K562 (cell line): ENCODE measurements around the gene CMTM5. TPM values are rescaled to one million over a fixed set of nuclear protein-coding genes. Genes with fewer than 3 reads are reported as not detected.

ENCODE experiments used
- BCLAF1 ChIP-seq, 2 experiments: fragments of 450-650 bp in 1 of 2; IDR thresholded peaks; 2 replicates each; pipeline ENCODE4 v1.6.1; 2011 to 2017; ENCODE audit warnings: low read depth in 2 of 2, antibody characterized with exemption in 1 of 2, borderline replicate concordance in 1 of 2, low read length in 1 of 2, mild to moderate bottlenecking in 1 of 2, mixed read lengths in 1 of 2; ENCODE audit not compliant: control insufficient read depth in 1 of 2
- CTCF ChIP-seq, 3 experiments: IDR thresholded peaks in 2 of 3; conservative IDR thresholded peaks in 1 of 3; 2 replicates each; pipeline ENCODE4 v1.5.1; 2011 to 2012; ENCODE audit warnings: low read length in 3 of 3, mild to moderate bottlenecking in 3 of 3, control low read depth in 2 of 3, improper control_type of control experiment in 1 of 3, inconsistent platforms in 1 of 3, low read depth in 1 of 3, mixed read lengths in 1 of 3, moderate library complexity in 1 of 3; ENCODE audit not compliant: insufficient read depth in 2 of 3
- E2F1 ChIP-seq: sonication (generic); formaldehyde crosslinking; IDR thresholded peaks from 2 replicates; pipeline ENCODE4 v1.8.1; 2023; ENCODE audit warnings: mild to moderate bottlenecking, missing genetic modification reagents, moderate library complexity
- ESRRA ChIP-seq: fragments of 450-650 bp; IDR thresholded peaks from 2 replicates; pipeline ENCODE4 v1.6.1; 2014; ENCODE audit warnings: low read depth, mild to moderate bottlenecking, moderate library complexity, borderline replicate concordance
- EZH2 ChIP-seq: IDR thresholded peaks from 2 replicates; pipeline ENCODE4 v1.6.1; 2012; ENCODE audit warnings: low read depth, mild to moderate bottlenecking, inconsistent platforms, low read length, borderline replicate concordance
- HMG20B ChIP-seq: fragments of 250-450 bp; sonication (Bioruptor Pico); IDR thresholded peaks from 2 replicates; pipeline ENCODE4 v1.5.0; 2021; ENCODE audit warnings: mild to moderate bottlenecking
- KAT2B ChIP-seq: IDR thresholded peaks from one replicate; pipeline ENCODE4 v1.6.1; 2012; ENCODE audit warnings: low read depth, mild to moderate bottlenecking, control low read depth, inconsistent platforms, low read length, moderate library complexity
- KAT7 ChIP-seq: sonication (generic); formaldehyde crosslinking; IDR thresholded peaks from 2 replicates; pipeline ENCODE4 v1.8.0; 2022; ENCODE audit warnings: missing genetic modification reagents, mild to moderate bottlenecking, borderline replicate concordance
- MCM7 ChIP-seq, 2 experiments: fragments of 450-650 bp; IDR thresholded peaks; 2 replicates each; pipeline ENCODE4 v1.6.1; 2016 to 2018
- MTA2 ChIP-seq: fragments of 450-650 bp; IDR thresholded peaks from 2 replicates; pipeline ENCODE4 v1.6.1; 2016; ENCODE audit warnings: low read depth
- RAD21 ChIP-seq, 2 experiments: fragments of 250-450 bp in 1 of 2; fragments of 450-650 bp in 1 of 2; sonication (Bioruptor Pico) in 1 of 2; formaldehyde crosslinking in 1 of 2; IDR thresholded peaks in 1 of 2; conservative IDR thresholded peaks in 1 of 2; 2 replicates each; pipeline versions ENCODE4 v1.4.0 to v1.8.0; 2020 to 2022; ENCODE audit warnings: mild to moderate bottlenecking in 2 of 2, moderate library complexity in 1 of 2
- SNRNP70 ChIP-seq: fragments of 200-400 bp; formaldehyde crosslinking; optimal IDR thresholded peaks from 2 replicates; pipeline ENCODE3; 2017; ENCODE audit warnings: low read depth, low read length
- TCF7 ChIP-seq: sonication (generic); IDR thresholded peaks from 2 replicates; pipeline ENCODE4 v1.6.1; 2016; ENCODE audit warnings: antibody characterized with exemption, borderline replicate concordance
- ZBTB43 ChIP-seq: sonication (generic); formaldehyde crosslinking; IDR thresholded peaks from 2 replicates; pipeline ENCODE4 v1.8.0; 2023; ENCODE audit warnings: mild to moderate bottlenecking, missing genetic modification reagents
- ZNF785 ChIP-seq: fragments of 250-450 bp; sonication (Bioruptor Pico); IDR thresholded peaks from 2 replicates; pipeline ENCODE4 v1.4.0; 2020; ENCODE audit warnings: mild to moderate bottlenecking
- polyA plus RNA-seq, 8 experiments: library from polyadenylated mRNA; depleted of rRNA in 4 of 8; stranded (reverse) in 5 of 8; unstranded in 3 of 8; fragments of >200 nt; fragmentation: Nextera tagmentation in 2 of 8; fragmentation: Illumina TruSeq in 1 of 8; extraction: Ambion mirVana in 2 of 8; extraction: Trizol in 1 of 8; gene quantifications; 2 replicates each; pipeline versions ENCODE4 v1.2.1 to v1.2.3, GENCODE V29; 2011 to 2014; ENCODE audit warnings: inconsistent platforms in 1 of 8, missing spikeins in 1 of 8
- total RNA-seq, 7 experiments: library from RNA; depleted of rRNA in 6 of 7; stranded (reverse); fragments of >200 nt in 6 of 7; fragmentation: Illumina TruSeq in 2 of 7; extraction: Trizol in 2 of 7; gene quantifications; 2 replicates each; pipeline versions ENCODE4 v1.2.1 to v1.2.3, GENCODE V29; 2011 to 2021; ENCODE audit warnings: low replicate concordance in 1 of 7

CMTM5 gene
- total and polyA plus RNA-seq, 9 of the 15 experiments (the other 6 are each of a cell fraction or from before 2014, with no cell fraction given) = 0.21 TPM; not detected in 8

GRCh38 chr14:23362200-23362599 lies 14.6 kb upstream of the CMTM5 start (continued):
- TF ChIP-seq ZBTB43 (CRISPR knock-in tag) = no peak
- TF ChIP-seq KAT2B = no peak
- TF ChIP-seq HMG20B (CRISPR knock-in tag) = no peak
- no peak for TF ChIP-seq E2F1 (CRISPR knock-in tag)
- TF ChIP-seq BCLAF1 (IDR thresholded peaks at IDR 0.05; ENCODE audit: borderline replicate concordance in 1 of 2, control insufficient read depth in 1 of 2, low read depth in 2 of 2, low read length in 1 of 2) = no peak
- no peak for TF ChIP-seq SNRNP70
- no peak for TF ChIP-seq MCM7 (IDR thresholded peaks at IDR 0.05)
- no peak for TF ChIP-seq KAT7 (CRISPR knock-in tag)
- no peak for TF ChIP-seq ZNF785
- peak in 1 of 2 experiments; percentile 43; a peak in 2 of 4 replicates for TF ChIP-seq RAD21 (CRISPR knock-in tag; conservative IDR thresholded peaks at IDR 0.05 in 1 of 2, IDR thresholded peaks at IDR 0.05 in 1 of 2)
- no peak for TF ChIP-seq TCF7
- TF ChIP-seq CTCF (IDR thresholded peaks at IDR 0.05 in 2 of 3, conservative IDR thresholded peaks at IDR 0.05 in 1 of 3; ENCODE audit: insufficient read depth in 2 of 3, low read depth in 1 of 3, low read length in 3 of 3) = peak; percentile 16 to 43 (median 22); a peak in 3 of 6 replicates
- no peak for TF ChIP-seq MTA2
- no peak for TF ChIP-seq ESRRA
- no peak for TF ChIP-seq EZH2
